B cell (primary cell): ENCODE measurements around the gene SLC26A8. TPM values are rescaled to one million over a fixed set of nuclear protein-coding genes. Genes with fewer than 3 reads are reported as not detected.

Source experiments
- ATAC-seq: fragments of 200-7000 bp; cut with Tn5 transposase; one replicate; pipeline ENCODE4 v1.10.0; 2021; ENCODE audit warnings: low read depth, mild to moderate bottlenecking, moderate number of reproducible peaks, moderate library complexity
- CTCF ChIA-PET: fragments of 350-600 bp; sonication (Branson Sonifier 250); formaldehyde crosslinking; loops from one replicate; lab custom pipeline; 2021; ENCODE audit warnings: antibody characterized with exemption, inconsistent platforms; lab: Charles Lee
- POLR2A ChIA-PET: fragments of 350-600 bp; sonication (Branson Sonifier 250); formaldehyde crosslinking; loops from one replicate; lab custom pipeline; 2021; ENCODE audit warnings: antibody characterized with exemption; lab: Charles Lee
- DNase-seq: peaks from one replicate; pipeline ENCODE4 v3.0.0; 2013
- H2AFZ ChIP-seq: 2 replicates; pipeline ENCODE4 v1.6.1; 2012; ENCODE audit warnings: mild to moderate bottlenecking, low read depth, low read length; ENCODE audit not compliant: insufficient read depth, poor library complexity, severe bottlenecking
- H3K27ac ChIP-seq, 2 donors: 1 replicate in 1 of 2; 2 replicates in 1 of 2; pipeline ENCODE4 v1.5.1; 2012 to 2013; ENCODE audit warnings: low read length in 2 of 2, mild to moderate bottlenecking in 2 of 2, moderate library complexity in 1 of 2
- H3K27me3 ChIP-seq, 4 experiments: fragments of 200-600 bp in 1 of 4; sonication (generic) in 1 of 4; replicated peaks in 1 of 4; 1 replicate in 2 of 4; 2 replicates in 2 of 4; pipeline versions ENCODE4 v1.6.1 to v1.7.0; 2013 to 2016; ENCODE audit warnings: low read length in 3 of 4, mild to moderate bottlenecking in 2 of 4, mixed read lengths in 1 of 4, moderate library complexity in 1 of 4; ENCODE audit not compliant: insufficient read depth in 4 of 4, control insufficient read depth in 3 of 4; ENCODE audit errors: control extremely low read depth in 1 of 4
- H3K36me3 ChIP-seq, 2 experiments: replicated peaks in 1 of 2; 1 replicate in 1 of 2; 2 replicates in 1 of 2; pipeline versions ENCODE4 v1.6.1 to v1.7.1; 2013; ENCODE audit warnings: low read length in 1 of 2; ENCODE audit not compliant: insufficient read depth in 2 of 2, control insufficient read depth in 1 of 2; ENCODE audit errors: control extremely low read depth in 1 of 2, extremely low read depth in 1 of 2
- H3K4me1 ChIP-seq, 2 donors: fragments of 200-600 bp in 1 of 2; sonication (generic) in 1 of 2; 1 replicate in 1 of 2; 2 replicates in 1 of 2; pipeline versions ENCODE4 v1.5.1 to v1.6.1; 2013 to 2017; ENCODE audit warnings: low read length in 2 of 2; ENCODE audit not compliant: control insufficient read depth in 2 of 2, insufficient read depth in 2 of 2
- H3K4me2 ChIP-seq: replicated peaks from 2 replicates; pipeline ENCODE3; 2012; ENCODE audit warnings: mild to moderate bottlenecking, low read depth, low read length; ENCODE audit not compliant: poor library complexity, severe bottlenecking
- H3K4me3 ChIP-seq, 5 experiments: fragments of 200-600 bp in 1 of 5; sonication (generic) in 1 of 5; 1 replicate in 3 of 5; 2 replicates in 2 of 5; pipeline versions ENCODE4 v1.5.1 to v1.7.0; 2011 to 2016; ENCODE audit warnings: low read length in 4 of 5, mild to moderate bottlenecking in 4 of 5, low read depth in 2 of 5, control low read depth in 1 of 5, moderate library complexity in 1 of 5; ENCODE audit not compliant: insufficient read depth in 1 of 5; ENCODE audit errors: control extremely low read depth in 1 of 5, extremely low read depth in 1 of 5
- H3K79me2 ChIP-seq: fragments of 200-600 bp; sonication (generic); one replicate; pipeline ENCODE4 v1.6.0; 2016; ENCODE audit warnings: low read length; ENCODE audit not compliant: control insufficient read depth, insufficient read depth
- H3K9ac ChIP-seq: fragments of 200-600 bp; sonication (generic); 2 replicates; pipeline ENCODE4 v1.6.1; 2017; ENCODE audit warnings: mild to moderate bottlenecking, low read length, moderate library complexity
- H3K9me3 ChIP-seq, 3 donors: one replicate each; pipeline versions ENCODE4 v1.6.1 to v1.7.1; 2013; ENCODE audit warnings: low read length in 2 of 3; ENCODE audit not compliant: control insufficient read depth in 2 of 3, insufficient read depth in 1 of 3; ENCODE audit errors: control extremely low read depth in 1 of 3
- H4K20me1 ChIP-seq: 2 replicates; pipeline ENCODE4 v1.6.0; 2012; ENCODE audit warnings: mild to moderate bottlenecking, low read length; ENCODE audit not compliant: insufficient read depth, control insufficient read depth, poor library complexity, severe bottlenecking
- H3K27ac Mint-ChIP-seq: one replicate; pipeline ENCODE4 v1.8.0; 2021; ENCODE audit warnings: mixed read lengths
- H3K27me3 Mint-ChIP-seq: one replicate; pipeline ENCODE4 v1.8.0; 2021; ENCODE audit warnings: mixed read lengths
- H3K4me1 Mint-ChIP-seq: one replicate; pipeline ENCODE4 v1.8.0; 2021; ENCODE audit warnings: mixed read lengths
- H3K4me3 Mint-ChIP-seq: one replicate; pipeline ENCODE4 v1.8.0; 2021; ENCODE audit warnings: mixed read lengths
- H3K9me3 Mint-ChIP-seq: one replicate; pipeline ENCODE4 v1.8.0; 2022; ENCODE audit warnings: mixed read lengths; ENCODE audit not compliant: insufficient read depth
- CTCF ChIP-seq: fragments of 200-600 bp; IDR thresholded peaks from one replicate; pipeline ENCODE4 v1.8.0; 2022; ENCODE audit warnings: antibody characterized with exemption, mild to moderate bottlenecking
- EZH2 ChIP-seq: IDR thresholded peaks from 2 replicates; pipeline ENCODE4 v1.6.1; 2012; ENCODE audit warnings: borderline replicate concordance, low read depth, mild to moderate bottlenecking, moderate library complexity, low read length; ENCODE audit not compliant: insufficient read depth, poor library complexity, severe bottlenecking
- WGBS: methylation state at CpG from one replicate; pipeline ENCODE4 v1.1.5; 2013; ENCODE audit warnings: missing lambda C conversion rate; ENCODE audit not compliant: insufficient coverage; 5-methylcytosine and 5-hydroxymethylcytosine counted together
- intact Hi-C: fragments of 100-400 bp; cut with micrococcal nuclease; formaldehyde crosslinking; loops from one replicate; pipeline ENCODE4 v1.10.0; 2022
- polyA plus RNA-seq: library from polyadenylated mRNA; depleted of rRNA; stranded (reverse); fragments of >200 nt; gene quantifications from 2 replicates; pipeline ENCODE4 v1.2.3, GENCODE V29; 2012
- total RNA-seq, 2 donors: library from RNA; stranded (reverse); fragments of 120-200 nt in 1 of 2; gene quantifications; 1 replicate in 1 of 2; 2 replicates in 1 of 2; pipeline versions ENCODE4 v1.2.3 to v1.2.4, GENCODE V29; 2013 to 2022

Gene SLC26A8
- total and polyA plus RNA-seq, 2 donors (not counting 1 experiment from before 2014, with no cell fraction given): 0.01 TPM; not detected in 1

- CTCF ChIA-PET: no interaction called here
- H3K27me3 ChIP-seq: no peaks in the 10 kb centered on the region
- Mint-ChIP-seq H3K27me3 (peaks cover 4% of the 10 kb centered on the region), H3K4me1 (no peaks in the 10 kb centered on the region), H3K4me3 (no peak overlapping the region), H3K9me3 (no peaks in the 10 kb centered on the region), H3K27ac (no peak overlapping the region)
- H4K20me1 ChIP-seq: no peaks in the 10 kb centered on the region
- no peaks in the 10 kb centered on the region for H3K79me2 ChIP-seq
- no peaks in the 10 kb centered on the region for H3K9me3 ChIP-seq
- H3K4me3 ChIP-seq: no peak overlapping the region
- TF ChIP-seq CTCF: no peak
- no peak for TF ChIP-seq EZH2
- no peaks in the 10 kb centered on the region for H3K4me1 ChIP-seq
- no peak overlapping the region for H2AFZ ChIP-seq
- H3K36me3 ChIP-seq: no peaks in the 10 kb centered on the region
- DNase-seq (no peak), ATAC-seq (no peak)
- H3K27ac ChIP-seq: no peak overlapping the region
- H3K9ac ChIP-seq: no peak overlapping the region
- POLR2A ChIA-PET: no interaction called here
- intact Hi-C loops: no loop called here
- no peak overlapping the region for H3K4me2 ChIP-seq
Observed at GRCh38 chr6:35969646-35970045, 54.8 kb downstream of the SLC26A8 start.

- POLR2A ChIA-PET: no interaction called here
- Histone ChIP-seq H3K9me3 (no peaks in the 10 kb centered on the region), H3K4me3 (no peak overlapping the region), H4K20me1 (no peaks in the 10 kb centered on the region), H3K9ac (no peak overlapping the region), H3K36me3 (no peaks in the 10 kb centered on the region), H2AFZ (no peak overlapping the region), H3K4me2 (no peak overlapping the region), H3K79me2 (no peaks in the 10 kb centered on the region), H3K27ac (no peak overlapping the region), H3K27me3 (no peaks in the 10 kb centered on the region), H3K4me1 (no peaks in the 10 kb centered on the region)
- CTCF ChIA-PET: no interaction called here
- no peaks in the 10 kb centered on the region for H3K9me3 Mint-ChIP-seq
- no peak for DNase-seq
- intact Hi-C loops: no loop called here
- no peaks in the 10 kb centered on the region for H3K4me1 Mint-ChIP-seq
- H3K27ac Mint-ChIP-seq: no peak overlapping the region
- WGBS: 93% methylated on average over 3 of the region's 4 CpGs
- no peak for TF ChIP-seq EZH2
- no peak for TF ChIP-seq CTCF
- H3K4me3 Mint-ChIP-seq: no peak overlapping the region
- H3K27me3 Mint-ChIP-seq: peaks cover 4% of the 10 kb centered on the region
- ATAC-seq: no peak
Observed at GRCh38 chr6:35968821-35969220, 55.6 kb downstream of the SLC26A8 start.
